Stimulated activated CD4-positive, alpha-beta T cell treated with anti-CD3 and anti-CD28 coated beads, Interleukin-15, amount 100 ng/mL, for 48 hours (primary cell): ENCODE results near the gene RPS6KA3.
"Not testable (repeated sequence)": the region's sequence is repeated elsewhere in the genome, so short reads cannot be mapped to it uniquely, and the experiment has no call there.

Source experiments
- DNase-seq, 2 donors: peaks; one replicate each; pipeline ENCODE4 v3.0.0-alpha.2; 2020; ENCODE audit warnings: low read depth in 2 of 2

The RPS6KA3 gene

GRCh38 chrX:20265221-20265725 is 1.4 kb downstream of the RPS6KA3 start:
- peak; percentile 57 to 65 for DNase-seq

DNA sequence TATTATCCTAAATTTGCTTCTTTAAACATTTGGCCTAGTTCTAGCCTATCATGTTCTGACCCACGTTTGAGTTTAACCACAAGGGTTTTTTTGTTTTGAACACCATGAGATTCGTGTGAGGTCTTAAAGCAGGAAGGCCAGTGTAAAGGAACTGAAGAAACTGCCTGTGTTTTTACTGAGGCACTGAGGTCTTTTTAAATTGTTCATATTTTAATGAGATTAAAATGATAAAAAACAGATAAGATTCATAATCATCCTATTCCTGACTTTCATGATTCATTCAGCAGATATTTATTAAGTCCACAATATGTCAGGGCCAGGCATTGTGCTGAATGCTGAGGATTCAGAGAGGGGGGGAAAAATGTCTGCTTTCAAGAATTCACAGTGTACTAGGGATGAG is 3.2 kb downstream of the RPS6KA3 start:
- DNase-seq: no peak

GRCh38 chrX:20260885-20261284 is 5.8 kb downstream of the RPS6KA3 start:
- DNase-seq: no peak

DNA sequence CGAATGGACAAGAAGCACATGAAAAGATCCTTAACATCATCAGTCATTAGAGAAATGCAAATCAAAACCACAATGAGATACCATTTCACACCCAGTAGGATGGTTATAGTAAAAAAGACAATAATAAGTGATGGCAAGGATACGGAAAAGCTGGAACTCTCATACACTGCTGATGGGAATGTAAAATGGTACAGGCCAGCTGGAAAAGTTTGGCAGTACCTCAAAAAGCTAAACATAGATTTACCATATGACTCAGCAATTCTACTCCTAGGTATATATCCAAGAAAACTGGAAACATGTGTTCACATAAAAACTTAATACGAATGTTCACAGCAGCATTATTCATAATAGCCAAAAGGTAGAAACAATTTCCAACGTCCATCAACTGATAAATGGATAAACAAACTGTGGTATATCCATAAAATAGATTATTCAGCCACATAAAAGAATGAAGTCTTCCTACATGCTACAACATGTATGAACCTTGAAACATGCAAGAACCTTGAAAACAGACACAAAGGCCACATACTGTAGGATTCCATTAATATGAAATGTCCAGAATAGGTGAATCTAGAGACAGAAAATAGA is 11.9 kb downstream of the RPS6KA3 start:
- DNase-seq: no peak

- no peak for DNase-seq
Observed at GRCh38 chrX:20253232-20253543, 13.5 kb downstream of the RPS6KA3 start.

DNA sequence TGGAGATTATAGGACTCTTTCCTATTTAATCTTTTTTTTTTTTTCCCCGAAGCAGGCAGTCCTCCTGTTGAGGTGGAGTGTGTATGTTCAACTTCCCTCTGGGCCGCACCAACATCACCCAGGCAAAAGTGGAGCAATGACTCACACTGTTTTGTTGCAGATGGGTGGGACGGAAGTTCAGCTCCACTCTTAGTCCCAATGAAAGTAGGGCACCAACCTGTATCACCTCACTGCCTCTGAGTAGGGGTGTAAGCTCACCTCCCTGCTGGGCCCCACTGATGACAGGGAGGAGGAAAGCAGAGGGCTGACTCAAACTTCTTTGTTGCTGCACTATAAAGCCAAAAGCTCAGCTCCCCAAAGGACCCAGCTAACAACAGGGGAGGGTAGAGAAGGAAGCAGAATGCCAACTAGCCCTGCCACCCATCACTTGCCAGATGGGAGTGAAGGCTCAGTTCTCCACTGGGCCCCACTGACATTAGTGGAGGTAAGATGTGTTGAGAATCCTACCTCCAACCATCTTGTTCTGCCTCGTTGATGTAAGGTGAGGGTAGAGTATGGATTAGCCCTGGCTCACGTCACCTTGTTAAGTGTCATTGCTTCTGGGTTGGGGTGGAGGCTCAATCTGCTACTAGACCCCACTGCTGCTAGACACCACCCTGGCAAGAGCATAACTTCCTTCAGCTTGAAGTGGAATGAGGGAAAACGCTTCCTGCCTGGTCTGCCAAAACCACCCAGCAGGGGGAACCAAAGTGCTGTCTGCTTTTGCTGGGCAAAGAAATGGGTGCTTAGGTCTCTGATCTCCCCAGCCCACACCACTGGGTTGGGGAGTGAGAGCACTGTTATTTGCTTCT is 14.1 kb downstream of the RPS6KA3 start:
- DNase-seq: peak; percentile 28 to 54

DNA sequence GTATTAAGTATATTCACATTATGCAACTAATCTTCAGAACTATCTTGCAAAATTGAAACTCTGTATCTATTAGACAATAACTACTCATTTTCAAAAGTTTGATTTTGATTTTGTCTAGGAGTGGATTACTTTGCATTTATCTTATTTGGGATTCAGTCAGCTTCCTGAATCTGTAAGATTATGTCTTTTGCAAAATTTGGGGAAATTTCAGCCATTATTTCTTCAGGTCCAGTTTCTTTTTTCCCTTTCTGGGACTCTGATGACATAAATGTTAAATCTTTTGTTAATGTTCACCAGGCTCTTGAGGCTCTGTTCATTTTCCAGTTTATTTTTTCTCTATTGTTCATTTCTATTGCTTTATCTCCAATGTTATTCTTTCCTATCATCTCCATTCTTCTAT is 15.0 kb downstream of the RPS6KA3 start:
- no peak for DNase-seq

GRCh38 chrX:20250146-20250545 is 16.6 kb downstream of the RPS6KA3 start:
- not testable (repeated sequence) for DNase-seq

- no peak for DNase-seq
Observed at GRCh38 chrX:20248592-20249192, 18.0 kb downstream of the RPS6KA3 start.

- DNase-seq: no peak
Observed at GRCh38 chrX:20244931-20245330, 21.8 kb downstream of the RPS6KA3 start.

DNA sequence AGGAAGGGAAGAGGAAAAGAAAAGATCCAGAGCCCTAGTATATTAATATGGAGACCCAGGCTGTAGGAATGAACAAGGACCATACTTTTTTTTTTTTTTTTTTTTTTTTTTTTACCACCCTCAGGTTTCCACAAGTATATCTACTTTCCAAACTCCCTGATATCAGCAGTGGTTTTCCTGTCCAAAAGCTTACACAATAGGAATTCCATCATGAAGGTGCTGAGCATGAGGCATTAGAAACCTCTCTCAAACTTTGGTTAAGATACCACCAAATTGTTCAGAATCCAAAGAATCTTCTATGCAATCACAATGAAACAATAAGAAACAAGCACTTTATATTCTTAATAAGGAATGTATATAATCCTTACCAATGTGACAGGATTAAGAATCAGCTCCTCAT is 26.5 kb downstream of the RPS6KA3 start:
- no peak for DNase-seq

- no peak for DNase-seq
Observed at GRCh38 chrX:20237864-20238263, 28.8 kb downstream of the RPS6KA3 start.

GRCh38 chrX:20235755-20236154 is 31.0 kb downstream of the RPS6KA3 start:
- no peak for DNase-seq

GRCh38 chrX:20233336-20233735 is 33.4 kb downstream of the RPS6KA3 start:
- no peak for DNase-seq

DNA sequence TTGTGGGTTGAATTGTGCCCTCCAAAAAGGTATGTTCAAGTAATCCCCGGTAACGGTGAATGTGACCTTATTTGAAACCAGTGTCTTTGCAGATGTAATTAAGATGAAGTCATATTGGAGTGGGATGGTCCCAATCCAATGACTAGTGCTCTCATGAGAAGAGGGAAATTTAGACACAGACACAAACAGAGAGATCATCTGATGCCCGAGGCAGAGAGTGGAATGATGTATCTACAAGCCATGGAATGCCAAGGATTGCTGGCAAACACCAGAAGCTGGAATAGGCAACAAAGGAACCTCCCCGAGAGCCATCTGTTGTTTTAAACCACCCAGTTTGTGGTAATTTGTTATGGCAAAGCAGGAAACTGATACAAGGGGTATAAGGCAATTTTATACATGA is 35.1 kb downstream of the RPS6KA3 start:
- no peak for DNase-seq

DNA sequence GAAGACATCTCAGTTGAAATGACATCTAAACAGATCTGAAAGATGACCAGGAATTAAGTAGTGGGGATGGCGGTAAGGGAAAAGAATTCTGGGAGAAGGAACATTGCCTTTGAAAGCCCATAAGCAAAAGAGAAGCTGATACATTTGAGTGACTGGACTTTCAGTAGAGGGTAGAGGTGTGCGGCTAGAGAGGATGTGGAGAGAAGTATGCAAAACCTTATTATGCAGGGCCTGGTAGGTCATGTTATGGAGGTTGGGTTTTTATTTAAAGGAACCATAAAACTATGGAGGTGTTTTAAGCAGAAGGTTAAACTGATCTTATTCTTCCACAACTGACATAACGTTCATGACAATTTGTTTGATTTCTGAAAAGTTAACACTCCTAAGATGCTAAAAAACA is 36.3 kb downstream of the RPS6KA3 start:
- DNase-seq: no peak

DNA sequence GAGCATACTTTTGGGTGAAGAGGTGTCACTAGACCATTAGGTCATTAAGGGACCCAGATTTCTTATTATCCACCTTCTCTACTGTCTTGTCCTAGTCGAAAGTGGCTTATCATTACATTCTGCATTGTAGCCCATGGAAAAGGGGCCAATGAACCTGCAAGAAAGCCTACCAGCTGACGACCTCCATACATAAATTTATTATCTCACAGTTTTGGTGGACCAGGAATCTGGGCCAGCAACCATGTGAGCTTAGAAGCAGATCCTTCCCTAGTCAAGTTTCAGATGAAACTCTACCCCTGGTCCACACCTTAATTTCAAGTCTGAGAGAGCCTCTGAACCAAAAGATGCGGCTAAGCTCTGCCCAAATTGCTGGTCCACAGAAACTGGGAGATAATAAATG is 37.6 kb downstream of the RPS6KA3 start:
- no peak for DNase-seq

- DNase-seq: no peak
Observed at GRCh38 chrX:20228245-20228644, 38.5 kb downstream of the RPS6KA3 start.

DNA sequence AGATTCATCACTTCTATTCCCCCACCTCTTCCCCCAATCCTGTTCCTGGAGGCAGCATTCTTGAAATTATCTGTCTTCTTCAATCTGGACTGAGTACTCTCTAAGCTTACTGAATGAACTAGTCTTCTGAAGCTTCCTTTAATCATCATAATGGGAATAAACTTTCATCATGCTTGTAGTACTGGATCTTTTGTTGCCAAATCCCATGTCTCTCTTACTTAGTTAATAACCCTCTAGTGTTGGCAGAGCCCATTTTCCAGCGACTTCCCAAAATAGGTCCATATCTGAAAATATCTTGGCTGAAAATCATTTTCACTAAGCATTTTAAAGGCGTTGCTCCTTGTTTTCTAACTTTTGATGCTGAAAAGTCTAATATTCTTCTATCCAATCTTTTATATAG is 39.6 kb downstream of the RPS6KA3 start:
- no peak for DNase-seq

GRCh38 chrX:20225488-20225833 is 41.2 kb downstream of the RPS6KA3 start:
- no peak for DNase-seq

- no peak for DNase-seq
Observed at GRCh38 chrX:20224814-20225487, 41.8 kb downstream of the RPS6KA3 start.

DNA sequence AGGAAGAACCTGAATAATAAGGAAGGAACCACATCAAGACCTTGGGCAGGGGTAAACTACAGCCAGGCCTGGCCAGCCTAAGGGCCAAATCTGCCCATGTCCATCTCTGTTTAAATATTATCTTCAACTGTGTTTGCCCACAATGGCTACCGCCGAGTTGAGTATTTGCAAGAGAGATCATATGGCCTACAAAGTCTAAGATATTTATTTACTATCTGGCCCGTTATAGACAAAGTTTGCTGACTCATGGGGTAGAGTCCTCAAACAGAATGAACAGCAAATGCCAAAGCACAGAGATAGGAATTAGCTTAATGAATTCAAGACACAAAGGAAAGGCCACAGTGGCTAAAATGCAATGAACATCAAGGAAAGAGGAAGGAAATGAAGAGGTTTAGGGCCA is 44.8 kb downstream of the RPS6KA3 start:
- no peak for DNase-seq
